Right lobe of liver (tissue), 6 donors: ENCODE data around the gene PDHA1. TPM values are rescaled to one million over a fixed set of nuclear protein-coding genes. Genes with fewer than 3 reads are reported as not detected.

ENCODE experiments used
- ATAC-seq, 4 donors: fragments of 200-7000 bp; cut with Tn5 transposase; one replicate each; pipeline ENCODE4 v1.9.1; 2020; ENCODE audit warnings: mild to moderate bottlenecking in 4 of 4, moderate library complexity in 4 of 4
- DNase-seq, 3 donors: peaks; one replicate each; pipeline ENCODE4 v3.0.0-alpha.2; 2020
- H3K27ac ChIP-seq, 3 donors: fragments of 200-600 bp; one replicate each; pipeline ENCODE4 v1.8.0; 2022
- H3K27me3 ChIP-seq, 2 donors: fragments of 200-600 bp; one replicate each; pipeline ENCODE4 v1.8.0; 2022
- H3K36me3 ChIP-seq, 4 donors: fragments of 200-600 bp; sonication (generic) in 1 of 4; one replicate each; pipeline versions ENCODE4 v1.5.1 to v1.8.0; 2017 to 2022; ENCODE audit warnings: control low read depth in 1 of 4
- H3K4me1 ChIP-seq, 4 donors: fragments of 200-600 bp; sonication (generic) in 1 of 4; one replicate each; pipeline versions ENCODE4 v1.5.1 to v1.8.0; 2017 to 2022; ENCODE audit warnings: control low read depth in 1 of 4
- H3K4me3 ChIP-seq, 3 donors: fragments of 200-600 bp; one replicate each; pipeline ENCODE4 v1.8.0; 2022
- H3K9me3 ChIP-seq, 4 donors: fragments of 200-600 bp; sonication (generic) in 1 of 4; one replicate each; pipeline versions ENCODE4 v1.5.1 to v1.8.0; 2017 to 2022; ENCODE audit warnings: control low read depth in 1 of 4
- CTCF ChIP-seq, 4 donors: fragments of 200-600 bp in 3 of 4; fragments of 450-650 bp in 1 of 4; IDR thresholded peaks; one replicate each; pipeline versions ENCODE4 v1.5.1 to v1.8.0; 2016 to 2022; ENCODE audit warnings: antibody characterized with exemption in 4 of 4, mild to moderate bottlenecking in 2 of 4
- POLR2A ChIP-seq: fragments of 450-650 bp; IDR thresholded peaks from one replicate; pipeline ENCODE4 v1.6.1; 2017; ENCODE audit warnings: antibody characterized with exemption, mild to moderate bottlenecking
- WGBS: methylation state at CpG from one replicate; pipeline ENCODE4 v1.1.6; 2018; ENCODE audit warnings: low coverage, low lambda C conversion rate; ENCODE audit not compliant: insufficient coverage; ENCODE audit errors: missing lambda C conversion rate; 5-methylcytosine and 5-hydroxymethylcytosine counted together
- intact Hi-C, 2 donors: fragments of 100-400 bp; cut with DNase I; formaldehyde crosslinking; loops; one replicate each; pipeline versions ENCODE4 v1.11.2 to v1.14.1; 2022
- total RNA-seq, 6 experiments: library from RNA; depleted of rRNA in 2 of 6; stranded (reverse); fragments of >200 nt in 2 of 6; fragmentation: NEBNext Ultra II Directional in 3 of 6; extraction: Animal tissue kit (Norgen Biotek cat#: 25700) in 3 of 6; gene quantifications; one replicate each; pipeline versions ENCODE4 v1.1.0 to v1.2.4, GENCODE V29; 2016 to 2023
- donor health status: DM: no; HTN: yes; CAD: no.
- donor health status: DM: no; HTN: no; CAD: no.
- donor health status: DM: no; HTN: no; CAD: no.
- donor health status: DM: no; HTN: yes; CAD: no.
- donor health status: DM: no; HTN: yes; CAD: no.

Gene PDHA1
- total RNA-seq, 6 experiments from 2014 or later, result 78.5 to 133 (median 120) TPM

- no peak overlapping the region for H3K4me3 ChIP-seq
- DNase-seq (no peak), ATAC-seq (no peak)
- 66% methylated on average over 5 of the region's 5 CpGs for WGBS
- no peak overlapping the region for H3K27ac ChIP-seq
- H3K9me3 ChIP-seq, result no peaks in the 10 kb centered on the region
- intact Hi-C loops, result loop anchor here in 1 of 2 donors (10.0 kb wide), 1 partner anchor 165 kb away; no protein-coding TSS in a partner anchor
- TF ChIP-seq CTCF (IDR thresholded peaks at IDR 0.05), result no peak
- no peak for TF ChIP-seq POLR2A
- no peaks in the 10 kb centered on the region for H3K36me3 ChIP-seq
- H3K27me3 ChIP-seq, result no peaks in the 10 kb centered on the region
- H3K4me1 ChIP-seq, result no peaks in the 10 kb centered on the region
Measured at GRCh38 chrX:19370061-19370460, 26.3 kb downstream of the PDHA1 start.

- intact Hi-C loops, result loop anchor here in 1 of 2 donors (10.0 kb wide), 1 partner anchor 163 kb away; no protein-coding TSS in a partner anchor
- WGBS, result 6% methylated on average over 7 of the region's 9 CpGs
- ATAC-seq, result peak; percentile 85 to 92 (median 92)
- TF ChIP-seq CTCF (IDR thresholded peaks at IDR 0.05), result peak; percentile 61 to 69 (median 64)
- no peak for TF ChIP-seq POLR2A
- Histone ChIP-seq H3K4me1 (no peaks in the 10 kb centered on the region), H3K27ac (no peak overlapping the region), H3K36me3 (no peaks in the 10 kb centered on the region), H3K27me3 (no peaks in the 10 kb centered on the region), H3K4me3 (peak overlapping the region; percentile 2 to 37 (median 24)), H3K9me3 (no peaks in the 10 kb centered on the region)
- DNase-seq, result peak; percentile 47 to 62 (median 58)
Measured at GRCh38 chrX:19372170-19372546, 28.4 kb downstream of the PDHA1 start.

GRCh38 chrX:19372547-19373331 lies 29.0 kb downstream of the PDHA1 start:
- WGBS, result 27% methylated on average over 18 of the region's 20 CpGs
- Histone ChIP-seq H3K27me3 (no peaks in the 10 kb centered on the region), H3K4me1 (no peaks in the 10 kb centered on the region), H3K4me3 (peak overlapping the region; percentile 2 to 37 (median 24)), H3K9me3 (no peaks in the 10 kb centered on the region), H3K36me3 (no peaks in the 10 kb centered on the region), H3K27ac (no peak overlapping the region)
- DNase-seq, result peak in 1 of 3 donors; percentile 26
- no peak for TF ChIP-seq POLR2A
- TF ChIP-seq CTCF (IDR thresholded peaks at IDR 0.05), result peak in 1 of 4 donors; percentile 0
- peak; percentile 60 to 77 (median 65) for ATAC-seq
- intact Hi-C loops, result loop anchor here in 1 of 2 donors (10.0 kb wide), 1 partner anchor 162 kb away; no protein-coding TSS in a partner anchor

GRCh38 chrX:19373351-19373891 lies 29.7 kb downstream of the PDHA1 start:
- DNase-seq (no peak), ATAC-seq (no peak)
- no peaks in the 10 kb centered on the region for H3K4me1 ChIP-seq
- H3K4me3 ChIP-seq, result no peak overlapping the region
- H3K27ac ChIP-seq, result no peak overlapping the region
- no peaks in the 10 kb centered on the region for H3K9me3 ChIP-seq
- intact Hi-C loops, result loop anchor here in 1 of 2 donors (10.0 kb wide), 1 partner anchor 161 kb away; no protein-coding TSS in a partner anchor
- TF ChIP-seq POLR2A (no peak), CTCF (IDR thresholded peaks at IDR 0.05) (no peak)
- H3K36me3 ChIP-seq, result no peaks in the 10 kb centered on the region
- no peaks in the 10 kb centered on the region for H3K27me3 ChIP-seq
- 23% methylated on average over 3 of the region's 23 CpGs for WGBS
